Thyroid gland (tissue), 4 donors: ENCODE data around the gene WBP1L. TPM values are rescaled to one million over a fixed set of nuclear protein-coding genes. Genes with fewer than 3 reads are reported as not detected.
A peak's percentile ranks its signal among the peaks of the same experiment; 100 is the strongest.
"Not testable (repeated sequence)": the region's sequence is repeated elsewhere in the genome, so short reads cannot be mapped to it uniquely, and the experiment has no call there.

Experiments used
- DNase-seq, 2 donors: peaks; one replicate each; pipeline ENCODE4 v3.0.0-alpha.2; 2019
- H3K27ac ChIP-seq, 3 donors: fragments of 200-600 bp; sonication (generic); 1 replicate in 2 of 3; 2 replicates in 1 of 3; pipeline ENCODE4 v1.5.1; 2016 to 2019; ENCODE audit warnings: mild to moderate bottlenecking in 1 of 3, moderate library complexity in 1 of 3
- H3K27me3 ChIP-seq: fragments of 200-600 bp; sonication (generic); one replicate; pipeline ENCODE4 v1.5.1; 2019
- H3K36me3 ChIP-seq, 2 donors: fragments of 200-600 bp; sonication (generic); one replicate each; pipeline ENCODE4 v1.5.1; 2016 to 2019
- H3K4me1 ChIP-seq, 2 donors: fragments of 200-600 bp; sonication (generic); one replicate each; pipeline ENCODE4 v1.5.1; 2017 to 2019
- H3K4me3 ChIP-seq, 3 donors: fragments of 200-600 bp; sonication (generic); replicated peaks in 1 of 3; 1 replicate in 2 of 3; 2 replicates in 1 of 3; pipeline ENCODE4 v1.5.1; 2016; ENCODE audit warnings: mild to moderate bottlenecking in 1 of 3
- H3K9me3 ChIP-seq: fragments of 200-600 bp; sonication (generic); one replicate; pipeline ENCODE4 v1.5.1; 2017
- CTCF ChIP-seq, 6 experiments: fragments of 200-600 bp in 3 of 6; fragments of 450-650 bp in 3 of 6; sonication (generic) in 3 of 6; IDR thresholded peaks; one replicate each; pipeline ENCODE4 v1.5.1; 2016 to 2019; ENCODE audit warnings: antibody characterized with exemption in 6 of 6, mild to moderate bottlenecking in 2 of 6, inconsistent platforms in 1 of 6, moderate library complexity in 1 of 6
- POLR2A ChIP-seq, 2 donors: fragments of 450-650 bp; IDR thresholded peaks; one replicate each; pipeline ENCODE4 v1.6.1; 2017; ENCODE audit warnings: antibody characterized with exemption in 2 of 2, mild to moderate bottlenecking in 2 of 2, moderate library complexity in 1 of 2
- WGBS, 2 donors: methylation state at CpG; one replicate each; pipeline ENCODE4 v1.1.5; 2017; 5-methylcytosine and 5-hydroxymethylcytosine counted together
- intact Hi-C: fragments of 100-400 bp; cut with DNase I; formaldehyde crosslinking; loops from one replicate; pipeline ENCODE4 v1.15.1; 2023
- total RNA-seq, 4 donors: library from RNA; depleted of rRNA; stranded (reverse); fragments of >200 nt; gene quantifications; one replicate each; pipeline ENCODE4 v1.2.3, GENCODE V29; 2016

WBP1L gene
- total RNA-seq, 4 donors from 2014 or later, result 194 to 384 (median 314) TPM

- Histone ChIP-seq H3K4me1 (peaks cover 58 to 68% of the 10 kb centered on the region in 2 donors), H3K4me3 (no peak overlapping the region), H3K9me3 (no peaks in the 10 kb centered on the region), H3K27ac (peak overlapping the region; percentile 67 to 83 (median 74)), H3K36me3 (no peaks in the 10 kb centered on the region), H3K27me3 (no peaks in the 10 kb centered on the region)
- 69 to 72% methylated on average over 1 of the region's 1 CpG for WGBS, 2 donors
- TF ChIP-seq POLR2A (IDR thresholded peaks at IDR 0.05) (no peak), CTCF (IDR thresholded peaks at IDR 0.05) (no peak)
- no peak for DNase-seq
- intact Hi-C loops, result no loop called here
Measured at GRCh38 chr10:102753718-102754117, 10.0 kb downstream of the WBP1L start.

GRCh38 chr10:102757323-102757722 is 13.6 kb downstream of the WBP1L start:
- WGBS, 2 donors, result 88 to 98% methylated on average over 6 of the region's 6 CpGs
- no peak for DNase-seq
- intact Hi-C loops, result no loop called here
- H3K4me3 ChIP-seq, result no peak overlapping the region
- peak overlapping the region in 1 of 3 donors; percentile 37 for H3K27ac ChIP-seq
- H3K27me3 ChIP-seq, result no peaks in the 10 kb centered on the region
- H3K4me1 ChIP-seq, result peaks cover 72 to 87% of the 10 kb centered on the region in 2 donors
- H3K9me3 ChIP-seq, result no peaks in the 10 kb centered on the region
- TF ChIP-seq CTCF (IDR thresholded peaks at IDR 0.05) (no peak), POLR2A (IDR thresholded peaks at IDR 0.05) (no peak)
- H3K36me3 ChIP-seq, result no peaks in the 10 kb centered on the region

DNA sequence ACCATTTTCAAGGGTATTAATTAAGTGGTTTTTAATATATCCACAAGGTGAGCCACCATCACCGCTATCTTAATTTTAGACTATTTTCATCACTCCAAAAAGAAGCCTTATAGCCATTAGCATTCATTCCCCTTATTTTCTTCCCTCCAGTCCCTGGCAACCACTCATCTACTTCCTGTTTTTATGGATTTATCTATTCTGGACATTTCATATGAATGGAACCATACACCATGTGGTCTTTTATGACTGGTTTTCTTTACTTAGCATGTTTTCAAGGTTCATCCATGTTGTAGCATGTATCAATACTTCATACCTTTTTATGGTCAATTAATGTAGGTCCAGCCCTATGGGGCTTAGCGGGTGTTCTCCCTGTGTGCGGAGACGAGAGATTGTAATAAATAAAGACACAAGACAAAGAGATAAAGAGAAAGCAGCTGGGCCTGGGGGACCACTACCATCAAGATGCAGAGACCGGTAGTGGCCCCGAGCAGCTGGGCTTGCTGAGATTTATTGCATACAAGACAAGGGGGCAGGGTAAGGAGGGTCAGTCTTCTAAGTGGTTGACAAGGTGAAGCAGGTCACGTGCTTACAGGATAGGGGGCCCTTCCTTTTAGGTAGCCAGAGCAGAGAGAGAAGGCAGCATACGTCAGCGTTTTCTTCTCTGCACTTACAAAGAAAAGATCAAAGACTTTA is 14.6 kb downstream of the WBP1L start:
- intact Hi-C loops, result no loop called here
- Histone ChIP-seq H3K27me3 (no peaks in the 10 kb centered on the region), H3K36me3 (no peaks in the 10 kb centered on the region), H3K27ac (peak overlapping the region; percentile 76 to 82 (median 76)), H3K4me1 (peaks cover 74 to 87% of the 10 kb centered on the region in 2 donors), H3K4me3 (no peak overlapping the region), H3K9me3 (no peaks in the 10 kb centered on the region)
- WGBS, 2 donors, result 52 to 60% methylated on average over 9 of the region's 9 CpGs
- TF ChIP-seq CTCF (IDR thresholded peaks at IDR 0.05) (no peak), POLR2A (IDR thresholded peaks at IDR 0.05) (no peak)
- no peak for DNase-seq

DNA sequence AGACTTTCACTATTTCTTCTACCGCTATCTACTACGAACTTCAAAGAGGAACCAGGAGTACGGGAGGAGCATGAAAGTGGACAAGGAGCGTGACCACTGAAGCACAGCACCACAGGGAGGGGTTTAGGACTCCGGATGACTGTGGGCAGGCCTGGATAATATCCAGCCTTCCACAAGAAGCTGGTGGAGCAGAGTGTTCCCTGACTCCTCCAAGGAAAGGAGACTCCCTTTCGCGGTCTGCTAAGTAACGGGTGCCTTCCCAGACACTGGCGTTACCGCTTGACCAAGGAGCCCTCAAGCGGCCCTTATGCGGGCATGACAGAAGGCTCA is 15.2 kb downstream of the WBP1L start:
- peak; percentile 85 to 89 for DNase-seq
- H3K4me3 ChIP-seq, H3K36me3 ChIP-seq, intact Hi-C loops, H3K9me3 ChIP-seq, H3K27me3 ChIP-seq: not testable (repeated sequence)
- WGBS, 2 donors, result 19 to 60% methylated on average over 7 of the region's 12 CpGs
- H3K4me1 ChIP-seq, result peaks cover 73 to 85% of the 10 kb centered on the region in 2 donors
- H3K27ac ChIP-seq, result peak overlapping the region; percentile 76 to 82 (median 76)
- peak in 1 of 2 donors; percentile 67 for TF ChIP-seq POLR2A (IDR thresholded peaks at IDR 0.05)

DNA sequence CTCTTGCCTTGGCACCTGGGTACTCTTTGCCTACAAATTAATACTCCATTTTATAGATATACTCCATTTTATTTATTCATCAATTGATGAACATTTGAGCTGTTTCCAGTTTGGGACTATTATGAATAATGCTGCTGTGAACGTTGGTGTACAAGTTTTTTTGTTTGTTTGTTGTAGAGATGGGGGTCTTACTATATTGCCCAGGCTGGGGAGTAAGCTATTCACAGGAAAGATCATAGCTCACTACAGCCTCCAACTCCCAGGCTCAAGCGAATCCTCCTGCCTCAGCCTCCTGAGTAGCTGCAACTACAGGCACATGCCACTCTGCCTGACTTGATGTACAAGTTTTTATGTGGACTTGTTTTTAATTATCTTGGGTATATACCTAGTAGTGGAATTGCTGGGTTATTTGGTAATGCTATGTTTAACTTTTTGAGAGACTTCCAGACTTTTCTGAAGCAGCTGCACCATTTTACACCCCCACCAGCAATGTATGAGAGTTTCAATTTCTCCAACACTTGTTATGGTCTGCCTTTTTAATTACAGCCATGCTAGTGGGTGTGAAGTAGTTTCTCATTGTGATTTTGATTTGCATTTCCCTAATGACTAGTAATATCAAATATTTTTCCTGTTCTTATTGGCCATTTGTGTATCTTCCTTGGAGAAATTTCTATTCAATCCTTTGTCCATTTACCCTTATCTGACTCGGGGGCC is 15.9 kb downstream of the WBP1L start:
- Histone ChIP-seq H3K9me3 (no peaks in the 10 kb centered on the region), H3K27me3 (no peaks in the 10 kb centered on the region), H3K27ac (peak overlapping the region; percentile 65 to 73 (median 67)), H3K36me3 (no peaks in the 10 kb centered on the region), H3K4me1 (peaks cover 73 to 85% of the 10 kb centered on the region in 2 donors), H3K4me3 (no peak overlapping the region)
- 86 to 92% methylated on average over 3 of the region's 3 CpGs for WGBS, 2 donors
- no peak for TF ChIP-seq CTCF (IDR thresholded peaks at IDR 0.05)
- intact Hi-C loops, result no loop called here
- no peak for DNase-seq
